ENCODE data around the gene THNSL1. TPM values are rescaled to one million over a fixed set of nuclear protein-coding genes. Genes with fewer than 3 reads are reported as not detected.

The THNSL1 gene
- total RNA-seq, 1 experiment from 2014 or later, result 7.6 TPM

DNA sequence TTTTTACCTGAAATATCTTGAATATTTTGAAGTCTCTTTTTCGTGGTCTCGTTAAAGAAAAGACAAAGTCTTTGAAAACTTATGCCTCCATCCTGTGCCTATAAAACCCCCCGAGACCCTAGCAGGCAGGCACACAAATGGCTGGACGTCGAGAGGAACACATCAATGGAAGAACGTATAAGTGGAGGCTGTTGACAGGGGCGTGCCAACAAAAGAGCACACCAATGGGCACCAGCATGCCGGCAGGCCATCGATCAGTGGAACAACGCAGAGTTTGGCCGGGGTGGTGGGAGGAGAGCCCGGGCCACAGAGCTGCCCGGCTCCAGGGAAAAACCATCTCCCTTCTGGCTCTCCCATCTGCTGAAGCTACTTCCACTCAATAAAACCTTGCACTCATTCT, 25.1 kb upstream of the THNSL1 start:
- H3K4me1 Mint-ChIP-seq (ENCODE audit: insufficient read depth, unreplicated experiment), result no peaks in the 10 kb centered on the region
- no peaks in the 10 kb centered on the region for H3K36me3 Mint-ChIP-seq (ENCODE audit: insufficient read depth, unreplicated experiment)
- H3K27me3 Mint-ChIP-seq (ENCODE audit: insufficient read depth, unreplicated experiment), result no peaks in the 10 kb centered on the region
- no TSS peak for BruUV-seq (replicated peaks)
- H3K9me3 Mint-ChIP-seq (ENCODE audit: unreplicated experiment), result no peaks in the 10 kb centered on the region
- peak overlapping the region; percentile 5 for H3K27ac Mint-ChIP-seq (ENCODE audit: low read depth, unreplicated experiment)
- DNase-seq (ENCODE audit: unreplicated experiment), result no peak
- POLR2A ChIA-PET, result interaction anchor here (1.8 kb wide), 1 partner anchor 25 kb away, joined by 6 read pairs; the partner anchor contains the start of genes ENKUR and THNSL1
- intact Hi-C loops (cut with micrococcal nuclease), result loop anchor here (1.0 to 2.0 kb wide), 3 partner anchors 90 to 374 kb away; no protein-coding TSS in a partner anchor
- TF ChIP-seq, protein P1, sequence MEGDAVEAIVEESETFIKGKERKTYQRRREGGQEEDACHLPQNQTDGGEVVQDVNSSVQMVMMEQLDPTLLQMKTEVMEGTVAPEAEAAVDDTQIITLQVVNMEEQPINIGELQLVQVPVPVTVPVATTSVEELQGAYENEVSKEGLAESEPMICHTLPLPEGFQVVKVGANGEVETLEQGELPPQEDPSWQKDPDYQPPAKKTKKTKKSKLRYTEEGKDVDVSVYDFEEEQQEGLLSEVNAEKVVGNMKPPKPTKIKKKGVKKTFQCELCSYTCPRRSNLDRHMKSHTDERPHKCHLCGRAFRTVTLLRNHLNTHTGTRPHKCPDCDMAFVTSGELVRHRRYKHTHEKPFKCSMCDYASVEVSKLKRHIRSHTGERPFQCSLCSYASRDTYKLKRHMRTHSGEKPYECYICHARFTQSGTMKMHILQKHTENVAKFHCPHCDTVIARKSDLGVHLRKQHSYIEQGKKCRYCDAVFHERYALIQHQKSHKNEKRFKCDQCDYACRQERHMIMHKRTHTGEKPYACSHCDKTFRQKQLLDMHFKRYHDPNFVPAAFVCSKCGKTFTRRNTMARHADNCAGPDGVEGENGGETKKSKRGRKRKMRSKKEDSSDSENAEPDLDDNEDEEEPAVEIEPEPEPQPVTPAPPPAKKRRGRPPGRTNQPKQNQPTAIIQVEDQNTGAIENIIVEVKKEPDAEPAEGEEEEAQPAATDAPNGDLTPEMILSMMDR (IDR thresholded peaks at IDR 0.05; ENCODE audit: unreplicated experiment), result no peak
- no peak overlapping the region for H3K4me3 Mint-ChIP-seq (ENCODE audit: unreplicated experiment)
- CTCF ChIA-PET, result interaction anchor here (0.6 to 6.6 kb wide), 4 partner anchors 23 to 348 kb away, joined by 3 to 36 read pairs (median 9); no protein-coding TSS in a partner anchor

DNA sequence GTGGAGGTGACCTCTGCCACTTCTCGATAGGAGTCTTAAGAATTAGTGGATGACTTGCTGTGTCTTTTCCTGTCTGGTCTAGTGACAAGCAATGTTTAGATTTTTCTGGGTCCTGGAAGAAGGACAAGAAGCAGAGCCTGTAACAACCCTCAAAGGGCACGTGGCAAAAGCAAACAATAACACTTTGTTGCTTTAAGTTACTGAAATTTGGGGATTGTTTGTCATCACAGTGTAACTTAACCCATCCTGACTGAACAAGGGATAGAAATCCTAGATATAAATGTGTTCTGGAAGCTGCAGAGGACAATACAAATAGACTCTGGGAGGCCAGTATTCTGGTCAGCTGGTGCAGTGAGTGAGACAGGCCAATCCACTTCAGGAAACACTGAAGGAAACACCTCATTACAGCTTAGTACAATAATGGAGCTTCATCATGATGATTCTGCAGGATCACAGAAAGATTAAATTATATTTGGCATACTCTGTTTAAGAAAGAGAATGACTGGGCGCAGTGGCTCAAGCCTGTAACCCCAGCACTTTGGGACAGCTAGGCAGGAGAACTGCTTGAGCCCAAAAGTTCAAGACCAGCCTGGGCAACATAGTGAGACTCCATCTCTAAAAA, 23.8 kb upstream of the THNSL1 start:
- TF ChIP-seq, protein P1 (IDR thresholded peaks at IDR 0.05; ENCODE audit: unreplicated experiment), result no peak
- DNase-seq (ENCODE audit: unreplicated experiment), result no peak
- intact Hi-C loops (cut with micrococcal nuclease), result no loop called here
- Mint-ChIP-seq H3K4me3 (ENCODE audit: unreplicated experiment) (no peak overlapping the region), H3K27ac (ENCODE audit: low read depth, unreplicated experiment) (no peak overlapping the region), H3K27me3 (ENCODE audit: insufficient read depth, unreplicated experiment) (no peaks in the 10 kb centered on the region), H3K4me1 (ENCODE audit: insufficient read depth, unreplicated experiment) (no peaks in the 10 kb centered on the region), H3K9me3 (ENCODE audit: unreplicated experiment) (no peaks in the 10 kb centered on the region), H3K36me3 (ENCODE audit: insufficient read depth, unreplicated experiment) (no peaks in the 10 kb centered on the region)
- CTCF ChIA-PET, result interaction anchor here (0.7 to 1.1 kb wide), 2 partner anchors 88 to 350 kb away, joined by 3 read pairs; no protein-coding TSS in a partner anchor
- POLR2A ChIA-PET, result interaction anchor here (1.0 kb wide), 1 partner anchor 12 kb away, joined by 3 read pairs; no protein-coding TSS in a partner anchor
- BruUV-seq (replicated peaks), result no TSS peak

GRCh38 chr10:24993237-24993958, 23.0 kb upstream of the THNSL1 start:
- ChIA-PET POLR2A (interaction anchor here (1.0 kb wide), 1 partner anchor 13 kb away, joined by 3 read pairs; no protein-coding TSS in a partner anchor), CTCF (interaction anchor here (0.7 kb wide), 2 partner anchors 21 to 351 kb away, joined by 3 read pairs; no protein-coding TSS in a partner anchor)
- DNase-seq (ENCODE audit: unreplicated experiment), result no peak
- H3K27me3 Mint-ChIP-seq (ENCODE audit: insufficient read depth, unreplicated experiment), result no peaks in the 10 kb centered on the region
- TF ChIP-seq, protein P1 (IDR thresholded peaks at IDR 0.05; ENCODE audit: unreplicated experiment), result no peak
- no peaks in the 10 kb centered on the region for H3K9me3 Mint-ChIP-seq (ENCODE audit: unreplicated experiment)
- BruUV-seq (replicated peaks), result no TSS peak
- no peaks in the 10 kb centered on the region for H3K4me1 Mint-ChIP-seq (ENCODE audit: insufficient read depth, unreplicated experiment)
- H3K36me3 Mint-ChIP-seq (ENCODE audit: insufficient read depth, unreplicated experiment), result no peaks in the 10 kb centered on the region
- no peak overlapping the region for H3K27ac Mint-ChIP-seq (ENCODE audit: low read depth, unreplicated experiment)
- intact Hi-C loops (cut with micrococcal nuclease), result no loop called here
- no peak overlapping the region for H3K4me3 Mint-ChIP-seq (ENCODE audit: unreplicated experiment)

GRCh38 chr10:24995072-24995471, 21.3 kb upstream of the THNSL1 start:
- H3K36me3 Mint-ChIP-seq (ENCODE audit: insufficient read depth, unreplicated experiment), result no peaks in the 10 kb centered on the region
- no peak overlapping the region for H3K4me3 Mint-ChIP-seq (ENCODE audit: unreplicated experiment)
- H3K27ac Mint-ChIP-seq (ENCODE audit: low read depth, unreplicated experiment), result no peak overlapping the region
- TF ChIP-seq, protein P1 (IDR thresholded peaks at IDR 0.05; ENCODE audit: unreplicated experiment), result no peak
- CTCF ChIA-PET, result interaction anchor here (0.5 to 1.0 kb wide), 3 partner anchors 352 to 1030 kb away, joined by 3 read pairs; no protein-coding TSS in a partner anchor
- H3K4me1 Mint-ChIP-seq (ENCODE audit: insufficient read depth, unreplicated experiment), result no peaks in the 10 kb centered on the region
- intact Hi-C loops (cut with micrococcal nuclease), result no loop called here
- no peaks in the 10 kb centered on the region for H3K27me3 Mint-ChIP-seq (ENCODE audit: insufficient read depth, unreplicated experiment)
- DNase-seq (ENCODE audit: unreplicated experiment), result no peak
- H3K9me3 Mint-ChIP-seq (ENCODE audit: unreplicated experiment), result no peaks in the 10 kb centered on the region
- POLR2A ChIA-PET, result no interaction called here
- no TSS peak for BruUV-seq (replicated peaks)

Measured in MCF 10A (cell line).